Heart right ventricle (tissue), 16 donors: ENCODE measurements around the gene MAML2. TPM values are rescaled to one million over a fixed set of nuclear protein-coding genes. Genes with fewer than 3 reads are reported as not detected.
"Not testable (repeated sequence)": the region's sequence is repeated elsewhere in the genome, so short reads cannot be mapped to it uniquely, and the experiment has no call there.

Experiments
- ATAC-seq, 8 donors: fragments of 200-7000 bp; cut with Tn5 transposase; one replicate each; pipeline ENCODE4 v1.9.1; 2020; ENCODE audit warnings: mild to moderate bottlenecking in 8 of 8, moderate library complexity in 8 of 8, moderate number of reproducible peaks in 1 of 8
- DNase-seq, 2 donors: peaks; one replicate each; pipeline ENCODE4 v3.0.0-alpha.2; 2020
- H3K27ac ChIP-seq, 10 donors: fragments of 200-600 bp; sonication (generic) in 2 of 10; one replicate each; pipeline versions ENCODE4 v1.5.0 to v1.8.0; 2020 to 2022; ENCODE audit warnings: mild to moderate bottlenecking in 3 of 10
- H3K27me3 ChIP-seq, 7 donors: fragments of 200-600 bp; one replicate each; pipeline ENCODE4 v1.8.0; 2021 to 2022; ENCODE audit warnings: mild to moderate bottlenecking in 2 of 7
- H3K36me3 ChIP-seq, 9 donors: fragments of 200-600 bp; sonication (generic) in 1 of 9; one replicate each; pipeline versions ENCODE4 v1.5.0 to v1.8.0; 2020 to 2022; ENCODE audit warnings: mild to moderate bottlenecking in 2 of 9
- H3K4me1 ChIP-seq, 9 donors: fragments of 200-600 bp; sonication (generic) in 1 of 9; one replicate each; pipeline versions ENCODE4 v1.5.0 to v1.8.0; 2020 to 2022; ENCODE audit warnings: mild to moderate bottlenecking in 4 of 9
- H3K4me3 ChIP-seq, 10 donors: fragments of 200-600 bp; sonication (generic) in 2 of 10; one replicate each; pipeline versions ENCODE4 v1.5.0 to v1.8.0; 2020 to 2022; ENCODE audit warnings: mild to moderate bottlenecking in 7 of 10, moderate library complexity in 2 of 10
- H3K9me3 ChIP-seq, 11 donors: fragments of 200-600 bp in 10 of 11; sonication (generic) in 2 of 11; one replicate each; pipeline versions ENCODE4 v1.5.0 to v1.8.0; 2013 to 2022; ENCODE audit warnings: mild to moderate bottlenecking in 2 of 11, control low read depth in 1 of 11, moderate library complexity in 1 of 11
- CTCF ChIP-seq, 9 donors: fragments of 200-600 bp; sonication (generic) in 2 of 9; IDR thresholded peaks; one replicate each; pipeline versions ENCODE4 v1.5.0 to v1.8.0; 2021 to 2022; ENCODE audit warnings: antibody characterized with exemption in 9 of 9, mild to moderate bottlenecking in 5 of 9, moderate library complexity in 1 of 9
- WGBS, 2 donors: extraction: QIAGEN DNeasy Blood & Tissue Kit; methylation state at CpG; one replicate each; pipeline ENCODE4 v1.1.7; 2013; ENCODE audit warnings: inconsistent platforms in 1 of 2; 5-methylcytosine and 5-hydroxymethylcytosine counted together
- intact Hi-C, 10 donors: fragments of 100-400 bp; cut with DNase I; formaldehyde crosslinking; loops; one replicate each; pipeline versions ENCODE4 v1.11.1 to v1.14.2; 2022
- polyA plus RNA-seq, 2 donors: library from polyadenylated mRNA; stranded (reverse); fragments of 200-250 nt; gene quantifications; one replicate each; pipeline ENCODE4 v1.2.3, GENCODE V29; 2013
- total RNA-seq, 10 donors: library from RNA; stranded (reverse); fragmentation: NEBNext Ultra II Directional in 3 of 10; extraction: Animal tissue kit (Norgen Biotek cat#: 25700) in 3 of 10; gene quantifications; one replicate each; pipeline versions ENCODE4 v1.2.1 to v1.2.4, GENCODE V29; 2021 to 2023
- donor health status: Arrhythmogenic right ventricular cardiomyopathy.
- donor health status: ischemic (EF 13 %, LVEDD 7.1; RV severe dilation, severe dysfunction).
- donor health status: healthy with polysubstance abuse.
- donor health status: DM: no; HTN: yes; CAD: no.
- donor health status: DM: no; HTN: no; CAD: no.
- donor health status: ischemic (EF 25% LVEDD 6.9; RV normal size, moderate dysfunction).
- donor health status: ischemic (EF 25% LVEDD 5.7; RV mildly dilated, moderate dysfunction).
- donor health status: healthy.
- donor health status: DM: yes; HTN: yes; CAD: no.
- donor health status: Ischemic cardiomyopathy.
- donor health status: ischemic (EF 35%, LVEDD 5.7; RV mildly dilated, moderate dysfunction).
- donor health status: nonischemic (EF 11% LVEDD 7.7; RV severe dilation, severe dysfunction).
- donor health status: DM: yes; HTN: yes; CAD: no.
- donor health status: PGD.
- donor health status: ischemic (EF 29% LVEDD 5.4; RV normal size, mild dysfunction).
- donor health status: nonischemic (EF 23%, LVEDD 6.1; RV moderate dilation, normal function).

Gene MAML2
- total and polyA plus RNA-seq, 12 donors, result 1.3 to 6.1 (median 4.1) TPM

GRCh38 chr11:96287822-96288439, 55.1 kb downstream of the MAML2 start:
- 87 to 92% methylated on average over 6 of the region's 6 CpGs for WGBS, 2 donors
- no peak for TF ChIP-seq CTCF (IDR thresholded peaks at IDR 0.05)

GRCh38 chr11:96285985-96286384, 57.0 kb downstream of the MAML2 start:
- H3K4me3 ChIP-seq, DNase-seq, ATAC-seq, H3K36me3 ChIP-seq, intact Hi-C loops, H3K27me3 ChIP-seq, H3K27ac ChIP-seq, H3K9me3 ChIP-seq: not testable (repeated sequence)
- H3K4me1 ChIP-seq, result peaks cover 0 to 15% (median 0%) of the 10 kb centered on the region in 9 donors
- 97 to 98% methylated on average over 6 of the region's 6 CpGs for WGBS, 2 donors

More at GRCh38 chr11:96287822-96288439, 55.1 kb downstream of the MAML2 start:
- H3K9me3 ChIP-seq, result peaks cover 0 to 5% (median 0%) of the 10 kb centered on the region in 11 donors
- no peak overlapping the region for H3K27ac ChIP-seq
- H3K4me1 ChIP-seq, result peaks cover 0 to 12% (median 5%) of the 10 kb centered on the region in 9 donors
- ATAC-seq (no peak), DNase-seq (no peak)
- no peaks in the 10 kb centered on the region for H3K36me3 ChIP-seq
- intact Hi-C loops, result no loop called here
- no peak overlapping the region for H3K4me3 ChIP-seq
- H3K27me3 ChIP-seq, result no peaks in the 10 kb centered on the region

- peaks cover 0 to 5% (median 0%) of the 10 kb centered on the region in 11 donors for H3K9me3 ChIP-seq
- H3K36me3 ChIP-seq, result no peaks in the 10 kb centered on the region
- TF ChIP-seq CTCF (IDR thresholded peaks at IDR 0.05), result no peak
- no peak overlapping the region for H3K4me3 ChIP-seq
- H3K27ac ChIP-seq, result no peak overlapping the region
- no peak for ATAC-seq
- no peak for DNase-seq
- no peaks in the 10 kb centered on the region for H3K27me3 ChIP-seq
- H3K4me1 ChIP-seq, result peaks cover 0 to 18% (median 3%) of the 10 kb centered on the region in 9 donors
- WGBS, 2 donors, result 96 to 98% methylated on average over 3 of the region's 3 CpGs
- intact Hi-C loops, result no loop called here
Measured at GRCh38 chr11:96284917-96285316, 58.1 kb downstream of the MAML2 start.

- ATAC-seq, result no peak
- TF ChIP-seq CTCF (IDR thresholded peaks at IDR 0.05), result no peak
- Histone ChIP-seq H3K27ac (no peak overlapping the region), H3K27me3 (no peaks in the 10 kb centered on the region), H3K36me3 (no peaks in the 10 kb centered on the region), H3K4me3 (no peak overlapping the region), H3K9me3 (peaks cover 0 to 5% (median 0%) of the 10 kb centered on the region in 11 donors), H3K4me1 (peaks cover 0 to 24% (median 6%) of the 10 kb centered on the region in 9 donors)
- intact Hi-C loops, result no loop called here
- 96 to 100% methylated on average over 1 of the region's 1 CpG for WGBS, 2 donors
- DNase-seq, result no peak
Measured at GRCh38 chr11:96284401-96284800, 58.6 kb downstream of the MAML2 start.

- Histone ChIP-seq H3K9me3 (peaks cover 0 to 5% (median 0%) of the 10 kb centered on the region in 11 donors), H3K4me1 (peaks cover 0 to 38% (median 8%) of the 10 kb centered on the region in 9 donors), H3K27ac (no peak overlapping the region), H3K27me3 (no peaks in the 10 kb centered on the region), H3K4me3 (no peak overlapping the region), H3K36me3 (no peaks in the 10 kb centered on the region)
- WGBS, 2 donors, result 78 to 82% methylated on average over 2 of the region's 2 CpGs
- TF ChIP-seq CTCF (IDR thresholded peaks at IDR 0.05), result no peak
- DNase-seq (no peak), ATAC-seq (no peak)
- intact Hi-C loops, result no loop called here
Measured at GRCh38 chr11:96282625-96283220, 60.3 kb downstream of the MAML2 start.
